HL-60 (cell line): Measurements from ENCODE around the gene DPF3.

ENCODE experiments used
- POLR2AphosphoS5 ChIP-seq: IDR thresholded peaks from 2 replicates; pipeline ENCODE4 v1.6.1; 2012; ENCODE audit warnings: low read depth
- TF ChIP-seq, protein P1 (sequence below): IDR thresholded peaks from one replicate; pipeline ENCODE4 v1.5.1; 2011; ENCODE audit warnings: low read length, control low read depth, inconsistent platforms; ENCODE audit not compliant: insufficient read depth

DNA sequence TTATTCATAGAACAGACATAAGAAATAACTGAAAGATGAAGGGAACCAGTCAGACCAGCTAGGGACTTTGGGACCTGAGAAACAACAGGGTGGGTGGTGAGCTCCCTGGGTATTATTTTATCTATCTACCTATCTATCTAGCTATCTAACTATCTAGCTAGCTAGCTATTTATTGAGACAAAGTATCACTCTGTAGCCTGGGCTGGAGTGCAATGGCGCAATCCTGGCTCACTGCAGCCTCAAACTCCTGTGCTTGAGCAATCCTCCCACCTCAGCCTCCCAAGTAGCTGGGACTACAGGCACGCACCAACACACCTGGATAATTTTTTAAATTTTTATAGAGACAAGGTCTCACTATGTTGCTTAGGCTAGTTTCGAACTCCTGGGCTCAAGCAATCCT, 127.6 kb downstream of the DPF3 start:
- TF ChIP-seq, protein P1, sequence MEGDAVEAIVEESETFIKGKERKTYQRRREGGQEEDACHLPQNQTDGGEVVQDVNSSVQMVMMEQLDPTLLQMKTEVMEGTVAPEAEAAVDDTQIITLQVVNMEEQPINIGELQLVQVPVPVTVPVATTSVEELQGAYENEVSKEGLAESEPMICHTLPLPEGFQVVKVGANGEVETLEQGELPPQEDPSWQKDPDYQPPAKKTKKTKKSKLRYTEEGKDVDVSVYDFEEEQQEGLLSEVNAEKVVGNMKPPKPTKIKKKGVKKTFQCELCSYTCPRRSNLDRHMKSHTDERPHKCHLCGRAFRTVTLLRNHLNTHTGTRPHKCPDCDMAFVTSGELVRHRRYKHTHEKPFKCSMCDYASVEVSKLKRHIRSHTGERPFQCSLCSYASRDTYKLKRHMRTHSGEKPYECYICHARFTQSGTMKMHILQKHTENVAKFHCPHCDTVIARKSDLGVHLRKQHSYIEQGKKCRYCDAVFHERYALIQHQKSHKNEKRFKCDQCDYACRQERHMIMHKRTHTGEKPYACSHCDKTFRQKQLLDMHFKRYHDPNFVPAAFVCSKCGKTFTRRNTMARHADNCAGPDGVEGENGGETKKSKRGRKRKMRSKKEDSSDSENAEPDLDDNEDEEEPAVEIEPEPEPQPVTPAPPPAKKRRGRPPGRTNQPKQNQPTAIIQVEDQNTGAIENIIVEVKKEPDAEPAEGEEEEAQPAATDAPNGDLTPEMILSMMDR: no peak
- TF ChIP-seq POLR2AphosphoS5: no peak
